Measurements from ENCODE around the gene DLL1.

Gene DLL1

DNA sequence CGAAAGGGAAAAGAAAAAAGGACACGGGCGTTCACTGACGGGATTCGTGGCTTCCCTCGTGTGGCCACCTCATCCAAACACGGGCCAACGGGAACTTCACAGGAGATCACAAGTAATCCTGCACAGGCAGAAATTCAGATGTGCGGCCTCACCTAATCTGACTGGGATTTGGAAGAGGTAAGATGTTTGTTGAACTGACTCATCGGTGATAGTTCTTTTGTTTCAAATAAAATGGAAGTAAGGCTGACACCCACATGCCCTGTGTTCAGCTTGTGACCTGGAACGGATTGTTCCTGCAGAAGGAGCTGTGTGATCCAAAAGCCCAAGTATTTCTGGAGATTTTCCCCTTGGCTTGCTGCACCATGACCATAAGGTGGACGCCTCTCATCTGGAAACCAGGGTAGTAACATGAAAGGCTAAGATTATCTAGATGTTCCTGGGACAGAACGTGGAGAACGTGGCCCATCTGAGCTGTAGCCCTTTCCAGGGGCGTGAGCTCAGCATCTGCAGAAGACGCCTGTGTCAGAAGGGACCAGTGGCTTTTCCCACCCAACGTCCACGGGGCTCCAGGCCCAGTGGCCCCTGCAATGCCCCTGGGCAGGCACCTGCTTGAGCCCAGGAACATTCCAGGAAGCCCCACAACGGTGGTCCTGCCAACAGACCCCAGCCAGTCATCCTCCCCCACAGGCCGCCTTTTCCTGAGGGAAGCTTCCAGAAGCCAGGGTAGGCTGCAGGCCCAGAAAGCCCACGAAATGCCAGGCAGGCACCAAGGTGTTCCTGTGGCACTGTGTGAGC is 39.7 kb downstream of the DLL1 start:
- no peak for DNase-seq (ENCODE audit: low read depth)

DNA sequence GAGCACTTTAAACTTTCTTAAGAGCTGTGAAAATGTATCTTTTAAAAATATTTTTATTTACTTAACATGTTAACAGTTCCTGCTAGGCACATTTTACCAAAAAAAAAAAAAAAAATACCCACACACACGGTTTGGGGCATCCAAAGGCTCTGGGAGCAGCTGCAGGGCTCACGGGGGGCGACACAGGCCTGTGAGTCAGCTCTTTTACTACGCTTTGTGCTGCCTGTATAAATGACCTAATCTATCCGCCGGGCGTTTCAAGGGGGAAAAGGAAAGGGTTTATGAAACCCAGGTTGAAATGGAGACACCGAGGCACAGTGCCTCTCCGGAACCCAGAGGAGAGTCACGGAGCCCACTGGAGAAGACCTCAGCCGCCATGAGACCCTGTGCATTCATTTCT is 40.4 kb downstream of the DLL1 start:
- DNase-seq (ENCODE audit: low read depth) = no peak

DNA sequence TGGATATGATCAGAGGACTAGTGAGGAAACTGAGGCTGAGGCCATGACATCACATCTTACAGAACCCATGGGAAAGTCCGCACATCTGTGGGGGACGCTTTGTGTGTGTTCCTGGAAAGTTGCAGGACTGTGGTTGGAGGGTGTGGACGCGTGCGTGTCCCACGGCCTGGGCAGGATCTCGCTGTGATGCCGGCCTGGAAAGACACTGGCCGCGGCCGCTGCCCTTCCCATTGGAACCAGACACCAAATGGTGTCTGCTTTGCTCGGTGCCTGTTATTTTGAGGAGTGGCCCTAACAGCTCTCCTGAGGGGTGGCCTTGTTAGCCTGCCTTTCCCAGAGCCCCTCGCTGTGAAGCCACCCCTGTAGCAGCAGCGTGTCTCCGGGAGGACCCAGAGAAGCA is 41.1 kb downstream of the DLL1 start:
- DNase-seq (ENCODE audit: low read depth) = no peak

DNA sequence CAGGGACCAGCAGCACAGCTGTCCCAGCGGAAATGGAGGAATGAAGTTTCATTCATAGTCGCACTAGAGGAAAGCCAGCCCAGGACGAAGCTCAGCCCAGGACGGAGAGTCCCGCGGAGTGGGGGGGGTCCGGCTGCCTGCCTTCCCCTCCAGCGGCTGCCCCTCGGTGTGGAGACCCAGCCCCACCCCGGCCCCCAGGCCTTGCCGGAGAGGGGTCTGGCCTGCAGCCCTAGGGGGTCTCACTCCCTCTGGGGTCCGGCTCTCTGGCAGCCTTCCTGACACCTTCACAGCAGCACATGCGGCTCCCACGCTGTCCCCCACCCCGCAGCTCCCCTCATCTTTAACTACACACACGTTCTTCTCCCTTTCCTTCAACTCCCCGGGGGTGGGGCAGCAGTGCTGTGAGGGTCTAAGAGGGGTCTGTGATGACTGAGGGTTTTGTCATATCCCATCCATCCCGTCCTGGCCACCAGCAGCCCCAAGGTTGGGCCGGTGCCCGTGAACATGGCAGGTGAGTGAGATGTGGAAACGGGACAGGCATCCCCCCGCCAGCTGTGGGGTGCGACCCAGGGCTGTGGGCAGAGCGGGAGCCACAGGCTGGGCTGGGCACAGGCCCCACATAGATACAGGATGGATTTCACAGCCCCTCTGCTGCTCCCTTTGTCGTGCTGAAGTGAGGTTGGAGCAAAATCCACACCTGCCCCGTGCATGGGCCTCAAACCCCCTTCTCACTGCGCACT is 41.8 kb downstream of the DLL1 start:
- DNase-seq (ENCODE audit: low read depth) = no peak

DNA sequence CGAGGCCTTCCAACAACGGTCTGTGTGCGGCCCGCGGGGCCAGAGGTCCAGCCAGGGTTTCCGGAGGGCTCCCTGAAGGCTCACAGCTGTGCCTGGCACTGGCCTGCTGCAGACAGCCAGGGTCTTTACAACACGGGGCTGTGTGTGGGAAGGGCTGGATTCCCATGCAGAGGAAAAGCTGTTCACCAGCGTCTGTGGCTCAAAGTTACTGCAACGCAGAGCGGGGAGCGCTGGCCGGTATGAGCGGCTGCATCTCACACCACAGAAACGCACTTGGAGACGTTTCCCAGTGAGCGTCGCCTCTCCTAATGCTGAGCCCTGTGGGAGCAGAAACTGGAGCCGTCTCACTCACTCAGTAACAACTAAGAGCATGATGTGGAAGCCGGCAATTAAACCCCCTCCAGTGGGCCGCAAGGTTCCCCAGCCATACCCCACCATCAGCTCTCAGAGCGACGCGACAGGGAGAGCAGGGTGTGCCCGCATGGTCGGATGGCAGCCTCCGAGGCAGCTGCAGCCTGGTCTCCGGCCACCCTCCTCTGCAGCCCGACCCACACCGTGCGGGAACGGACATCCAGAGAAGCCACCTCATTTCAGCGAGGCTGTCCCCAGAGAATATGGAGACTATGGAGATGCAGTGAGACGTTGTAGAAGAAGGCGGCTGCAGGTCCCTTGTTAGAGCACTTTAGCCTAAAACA is 42.6 kb downstream of the DLL1 start:
- DNase-seq (ENCODE audit: low read depth) = no peak

DNA sequence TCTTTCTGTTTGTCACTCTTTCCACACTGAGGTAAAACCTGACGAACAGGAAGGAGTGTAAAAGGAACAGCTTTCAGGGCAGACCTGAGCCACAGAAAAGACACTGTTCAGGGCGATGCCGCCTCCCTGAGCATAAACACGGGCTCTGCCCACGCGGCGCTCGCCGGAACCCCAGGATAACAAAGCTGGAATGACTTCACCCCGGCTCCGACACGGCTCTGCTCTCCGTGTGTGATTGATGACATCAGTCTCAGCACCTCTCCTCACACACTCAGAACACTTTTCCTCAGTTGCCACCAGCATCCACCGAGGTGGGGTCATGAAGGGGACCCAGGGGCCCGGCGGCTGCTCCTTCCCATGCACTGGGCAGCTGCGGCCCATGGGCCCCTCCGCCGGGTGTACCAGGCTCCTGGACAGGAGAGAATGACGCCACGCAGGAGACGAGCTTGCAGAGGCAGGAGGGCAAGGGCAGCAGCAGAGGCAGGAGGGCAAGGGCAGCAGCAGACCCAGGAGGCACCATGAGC is 43.6 kb downstream of the DLL1 start:
- no peak for DNase-seq (ENCODE audit: low read depth)

DNA sequence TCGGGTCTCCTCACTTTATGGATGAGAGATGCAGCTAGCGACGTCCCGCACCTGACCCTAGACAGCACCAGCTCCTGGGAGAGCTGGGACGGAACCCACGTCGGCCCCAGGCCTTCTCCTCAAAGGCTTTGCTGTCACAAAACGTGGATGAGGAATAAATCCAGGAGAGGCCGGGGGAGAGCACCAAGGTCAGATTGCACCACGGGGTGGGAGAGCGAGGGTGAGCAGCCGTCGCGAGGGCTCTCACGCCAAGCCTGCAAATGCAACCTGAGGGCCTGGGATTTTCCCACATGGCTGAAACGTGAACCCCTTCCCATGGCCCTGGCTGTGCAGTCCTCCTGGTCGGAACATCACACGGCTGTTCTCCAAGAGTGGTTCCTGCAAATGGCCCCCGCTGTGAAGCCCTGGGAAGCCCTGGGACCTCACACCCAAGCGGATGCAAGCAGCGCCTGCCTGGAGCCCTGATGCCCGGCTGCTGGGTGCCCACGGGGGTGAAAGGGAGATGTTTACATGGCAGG is 45.3 kb downstream of the DLL1 start:
- DNase-seq (ENCODE audit: low read depth) = no peak

DNA sequence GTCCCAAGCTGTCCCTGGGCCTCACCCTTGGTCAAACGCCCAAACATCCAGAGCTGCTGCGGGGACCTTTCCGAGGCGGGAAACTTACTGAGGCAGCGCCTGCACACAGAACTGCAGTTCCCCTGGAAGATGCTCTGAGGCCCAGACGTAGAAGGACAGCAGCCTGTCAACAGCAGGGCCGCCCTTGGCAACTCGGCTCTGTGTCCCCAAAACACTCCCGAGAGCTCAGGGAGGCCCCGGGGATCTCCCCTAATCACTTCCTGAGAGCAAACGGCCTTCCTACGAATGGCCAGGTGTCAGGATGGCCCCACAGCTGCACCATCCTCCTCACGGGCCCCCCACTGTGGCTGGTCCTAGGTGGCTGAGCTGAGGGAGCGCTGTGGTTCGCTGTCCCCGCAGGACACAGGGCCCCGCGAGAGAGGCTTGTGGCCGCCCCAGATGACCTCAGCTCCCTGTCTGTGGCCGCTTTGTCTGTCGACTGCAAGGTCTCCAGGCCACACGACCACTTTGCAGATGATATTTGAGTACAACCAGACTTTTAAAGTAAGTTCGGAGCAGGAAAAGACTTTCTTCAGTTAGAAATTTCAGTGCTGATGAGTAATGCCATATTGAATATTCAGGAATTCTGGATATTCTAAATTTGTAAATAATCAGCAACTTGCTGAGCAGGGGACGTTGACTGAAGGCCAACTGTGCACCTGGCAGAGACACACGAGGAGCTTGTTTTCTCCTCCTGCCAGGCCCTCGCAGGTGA is 46.0 kb downstream of the DLL1 start:
- DNase-seq (ENCODE audit: low read depth) = no peak

DNA sequence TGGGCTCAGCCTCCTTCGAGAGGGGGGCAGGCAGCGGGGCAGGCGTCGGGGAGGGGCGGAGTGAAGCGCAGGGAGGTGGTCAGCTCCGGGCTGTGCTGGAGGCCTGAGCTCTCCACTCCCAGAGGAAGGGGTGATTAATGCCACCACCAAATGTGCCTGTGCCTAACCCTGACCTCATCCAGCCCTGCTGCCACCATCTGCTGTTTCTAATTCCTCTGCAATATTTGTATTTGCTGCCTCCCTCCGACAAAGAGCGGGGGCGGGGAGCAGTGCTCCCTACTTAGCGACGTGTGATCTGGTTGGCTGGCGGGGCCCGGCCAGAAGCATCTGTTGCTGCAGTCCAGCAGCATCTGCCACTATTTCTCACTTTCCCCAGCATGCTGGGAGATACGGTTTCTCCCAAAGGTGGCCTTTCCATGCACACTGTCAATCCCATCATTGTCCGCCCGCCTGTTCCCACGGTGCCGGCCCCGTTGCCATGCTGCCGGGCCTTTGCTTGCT is 47.0 kb downstream of the DLL1 start:
- no peak for DNase-seq (ENCODE audit: low read depth)

DNA sequence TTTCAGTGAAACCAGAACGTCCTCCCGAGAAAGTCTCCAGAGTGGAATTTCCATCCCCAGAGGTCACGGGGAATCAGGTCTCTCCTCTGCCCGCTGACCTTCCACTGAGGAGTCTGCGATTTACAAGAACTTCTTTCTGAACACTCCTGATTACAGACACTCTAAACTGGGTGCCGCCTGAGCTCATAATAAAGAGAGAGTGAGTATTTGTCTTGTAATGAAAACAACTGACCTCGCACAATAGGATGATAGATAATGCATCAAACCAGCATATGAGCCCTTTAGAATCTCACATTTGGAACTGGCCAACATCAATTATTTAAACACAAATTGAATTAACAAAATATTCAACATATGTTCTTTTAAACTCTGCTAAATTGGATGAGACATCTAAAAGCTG is 47.5 kb downstream of the DLL1 start:
- DNase-seq (ENCODE audit: low read depth) = no peak

DNA sequence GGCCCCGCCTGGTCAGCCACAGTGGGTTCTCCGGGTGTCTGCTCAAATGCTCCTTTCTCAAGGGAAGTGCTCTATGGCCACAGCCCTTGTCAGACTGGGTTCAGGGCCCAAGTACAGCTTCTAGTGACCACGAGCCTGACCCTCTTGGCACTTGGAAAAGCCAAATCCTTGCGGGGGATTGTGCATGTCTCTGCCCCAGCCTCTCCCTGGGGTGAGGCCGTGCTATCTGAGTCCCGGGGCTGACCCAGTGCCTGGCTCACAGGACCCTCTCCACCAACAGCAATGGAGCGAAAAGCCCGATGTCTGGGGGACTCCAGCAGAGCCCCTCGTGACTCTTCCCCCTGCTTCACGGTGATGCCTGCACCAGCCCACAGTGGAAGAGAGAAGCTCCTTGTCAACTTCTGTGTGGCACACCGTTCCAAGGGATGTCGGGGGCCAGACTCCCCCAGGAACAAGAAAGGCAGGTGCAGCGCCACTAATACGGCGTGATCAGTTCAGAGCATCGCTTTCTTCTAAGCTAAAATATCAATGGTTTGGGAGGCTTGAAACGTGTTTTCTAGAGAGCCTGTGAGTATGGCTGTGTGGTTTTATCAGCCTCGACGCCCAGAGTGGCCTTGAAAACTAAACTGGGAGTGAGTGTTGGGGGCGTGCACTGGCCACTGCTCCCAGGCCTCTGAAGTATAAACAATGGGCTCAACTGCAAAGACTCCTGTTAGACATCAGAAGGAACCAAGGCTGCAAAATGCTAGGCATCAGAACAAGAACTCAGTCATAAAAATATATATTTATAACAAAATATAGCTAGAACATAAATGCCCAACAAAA is 51.9 kb downstream of the DLL1 start:
- no peak for DNase-seq (ENCODE audit: low read depth)

DNA sequence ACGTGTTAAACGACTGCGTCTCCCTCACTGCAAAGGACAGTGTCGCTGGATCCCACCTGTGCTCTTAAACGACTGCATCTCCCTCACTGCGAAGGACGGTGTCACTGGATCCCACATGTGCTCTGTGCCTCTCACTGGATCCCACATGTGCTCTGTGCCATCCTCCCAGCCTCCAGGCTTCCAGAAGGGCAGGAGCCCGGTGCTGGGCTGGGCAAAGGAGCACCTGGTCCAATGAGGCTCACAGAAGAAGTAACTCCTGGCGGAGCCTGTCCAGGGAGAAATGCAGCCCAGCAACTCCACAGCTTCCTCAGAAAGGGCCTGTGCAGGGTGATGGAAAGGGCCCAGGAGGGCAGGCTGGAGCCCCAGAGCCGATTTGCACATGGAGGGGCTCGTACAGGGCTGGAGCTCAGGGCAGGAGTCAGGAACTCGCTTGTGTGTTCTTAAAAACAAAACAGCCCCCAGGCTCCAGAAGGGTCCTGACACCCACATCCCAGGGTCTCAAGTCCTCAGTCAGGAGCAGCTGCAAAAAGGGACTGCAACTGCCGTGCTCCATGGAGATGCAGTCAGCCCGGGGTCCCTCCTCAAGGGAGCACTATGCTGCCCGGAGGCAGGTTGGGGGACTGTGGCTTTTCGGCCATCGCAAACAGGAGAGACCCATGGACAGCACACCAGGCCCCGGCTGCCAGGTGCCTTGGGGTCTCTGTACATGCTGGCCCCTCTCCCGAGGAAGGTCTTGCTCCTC is 52.7 kb downstream of the DLL1 start:
- DNase-seq (ENCODE audit: low read depth) = no peak

DNA sequence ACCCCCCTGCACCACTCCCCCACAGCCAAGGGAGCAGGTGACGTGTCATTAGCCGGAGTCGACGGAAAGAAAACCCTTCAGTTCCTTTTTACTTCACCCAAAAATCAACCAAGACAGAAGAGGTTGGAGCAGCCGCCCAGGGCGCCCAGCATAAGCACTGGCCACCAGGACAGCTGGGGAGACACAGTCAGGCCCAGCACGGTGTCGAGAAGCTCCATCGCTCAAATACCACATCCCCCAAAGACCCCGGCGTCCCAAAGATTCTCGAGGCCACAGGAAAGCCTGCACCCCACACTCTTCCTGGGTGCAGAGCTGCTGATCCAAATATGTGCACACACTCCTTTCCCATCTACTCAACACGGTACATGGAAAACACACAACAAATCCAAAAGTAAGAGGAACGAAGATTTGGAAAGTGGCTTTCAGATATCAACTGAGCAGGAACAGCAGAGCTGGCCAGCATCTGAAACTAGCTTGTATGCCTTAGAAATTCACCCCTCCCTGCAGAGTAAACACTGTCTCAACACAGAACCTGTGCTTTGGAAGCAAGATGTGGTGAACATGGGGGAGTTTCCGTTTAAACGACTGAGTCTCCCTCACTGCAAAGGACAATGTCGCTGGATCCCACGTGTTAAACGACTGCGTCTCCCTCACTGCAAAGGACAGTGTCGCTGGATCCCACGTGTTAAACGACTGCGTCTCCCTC is 54.6 kb downstream of the DLL1 start:
- no peak for DNase-seq (ENCODE audit: low read depth)

DNA sequence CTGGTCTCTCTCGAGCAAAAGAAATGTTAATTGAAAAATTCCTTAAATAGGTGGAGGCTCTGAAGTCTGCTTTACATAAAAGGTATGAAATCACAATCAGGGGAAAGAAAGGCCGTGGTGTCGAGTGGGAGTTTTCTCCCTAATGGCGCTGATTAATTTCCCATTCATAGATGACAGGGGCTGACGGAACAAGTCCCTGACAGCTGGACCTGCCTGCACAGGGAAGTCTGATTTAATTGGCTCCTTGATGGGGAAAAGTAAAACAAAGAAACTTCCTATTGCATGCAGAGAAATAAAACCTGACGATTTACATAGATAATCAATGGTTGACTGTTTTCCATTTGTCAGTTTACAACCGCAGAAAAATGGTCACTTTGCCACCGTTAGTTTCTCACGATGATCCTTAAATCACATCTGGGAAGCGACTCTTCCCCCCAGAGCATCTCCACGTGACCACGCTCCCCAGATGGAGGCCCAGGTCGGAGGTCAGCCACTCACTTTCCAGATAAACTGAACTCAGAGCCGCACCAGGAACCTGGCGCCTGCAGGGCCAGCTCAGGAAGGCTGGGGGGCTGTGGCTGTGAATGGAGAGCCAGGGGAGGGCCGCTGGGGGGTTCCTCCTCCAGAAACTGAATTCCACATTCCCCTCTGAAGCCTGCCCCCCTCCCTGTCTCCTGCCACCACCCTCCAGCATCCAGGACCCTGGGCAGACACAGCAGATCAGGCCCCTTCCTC is 55.3 kb downstream of the DLL1 start:
- DNase-seq (ENCODE audit: low read depth) = no peak

DNA sequence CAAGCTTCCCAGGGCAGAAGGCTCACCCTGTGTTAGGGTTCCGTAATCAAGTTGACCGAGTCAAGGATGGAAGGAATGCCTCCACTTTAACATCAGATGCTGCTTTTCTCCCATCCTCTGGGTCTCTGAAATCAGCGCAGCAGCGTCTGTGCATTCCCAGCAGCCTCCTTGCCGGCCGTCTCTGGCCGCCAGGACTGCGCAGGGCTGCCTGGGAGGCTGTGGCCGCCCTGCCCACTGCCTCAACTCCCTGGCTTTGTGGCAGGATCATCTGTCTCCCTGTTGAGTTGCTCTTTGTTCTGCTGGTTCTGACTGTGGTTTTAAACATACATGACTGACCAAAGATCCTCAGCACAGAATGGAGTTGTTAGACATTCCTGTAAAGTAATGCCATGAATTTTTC is 56.5 kb downstream of the DLL1 start:
- no peak for DNase-seq (ENCODE audit: low read depth)

DNA sequence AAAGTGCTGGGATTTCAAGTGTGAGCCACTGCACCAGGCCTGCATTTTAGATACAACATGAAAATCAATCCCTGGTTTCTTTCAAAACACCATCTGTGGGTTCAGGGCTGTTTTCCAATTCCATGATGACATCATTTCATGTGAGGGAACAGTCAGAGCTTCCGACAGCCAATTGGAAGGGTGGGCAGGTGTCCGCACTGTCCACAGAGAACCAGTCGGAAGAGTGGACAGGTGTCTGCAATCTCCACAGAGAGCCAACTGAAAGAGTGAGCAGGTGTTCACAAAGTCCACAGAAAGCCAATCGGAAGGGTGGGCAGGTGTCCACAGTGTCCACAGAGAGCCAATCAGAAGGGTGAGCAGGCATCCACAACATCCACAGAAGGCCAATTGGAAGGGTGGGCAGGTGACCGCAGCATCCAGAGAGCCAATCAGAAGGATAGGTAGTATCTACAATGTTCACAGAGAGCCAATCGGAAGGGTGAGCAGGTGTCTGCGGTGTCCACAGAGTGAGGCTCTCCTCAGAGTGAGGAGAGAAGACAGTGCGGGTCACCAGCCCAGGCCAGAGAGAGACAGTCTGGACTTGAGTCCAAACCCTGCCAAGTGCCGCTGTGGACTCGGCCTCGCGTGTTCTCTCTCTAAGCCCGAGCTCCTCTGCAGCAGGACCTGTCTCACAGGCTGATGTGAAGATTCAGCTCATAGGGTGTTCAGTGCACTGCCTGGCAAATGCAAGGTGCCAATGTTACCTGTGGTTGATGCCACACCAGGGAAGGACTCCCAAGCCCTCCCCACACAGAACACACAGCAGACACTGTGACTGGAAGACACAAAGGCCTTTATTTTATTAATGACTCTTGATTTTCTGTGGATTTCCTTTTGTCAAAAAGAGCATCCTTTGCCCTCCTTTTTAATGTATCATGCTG is 57.3 kb downstream of the DLL1 start:
- no peak for DNase-seq (ENCODE audit: low read depth)

All from stimulated activated CD8-positive, alpha-beta memory T cell treated with anti-CD3 and anti-CD28 coated beads, Interleukin-15, amount 100 ng/mL, for 1 hour (primary cell).